Activated CD8-positive, alpha-beta T cell treated with anti-CD3 and anti-CD28 coated beads for 36 hours (primary cell): ENCODE data around the gene UMPS. TPM values are rescaled to one million over a fixed set of nuclear protein-coding genes. Genes with fewer than 3 reads are reported as not detected.

Source experiments
- ATAC-seq: fragments of 200-7000 bp; cut with Tn5 transposase; one replicate; pipeline ENCODE4 v1.10.0; 2021; ENCODE audit warnings: mild to moderate bottlenecking, moderate library complexity
- CTCF ChIA-PET: fragments of 350-600 bp; sonication (Branson Sonifier 250); formaldehyde crosslinking; loops from one replicate; lab custom pipeline; 2021; ENCODE audit warnings: antibody characterized with exemption; lab: Charles Lee
- POLR2A ChIA-PET: fragments of 350-600 bp; sonication (Branson Sonifier 250); formaldehyde crosslinking; loops from one replicate; lab custom pipeline; 2021; ENCODE audit warnings: antibody characterized with exemption; lab: Charles Lee
- DNase-seq: peaks from one replicate; pipeline ENCODE4 v3.0.0-alpha.2; 2020
- H3K27ac Mint-ChIP-seq: one replicate; pipeline ENCODE4 v1.8.0; 2021; ENCODE audit warnings: mild to moderate bottlenecking, mixed read lengths
- H3K27me3 Mint-ChIP-seq: one replicate; pipeline ENCODE4 v1.8.0; 2021; ENCODE audit warnings: mixed read lengths
- H3K36me3 Mint-ChIP-seq: one replicate; pipeline ENCODE4 v1.8.0; 2021; ENCODE audit warnings: low read depth, mixed read lengths
- H3K4me1 Mint-ChIP-seq: one replicate; pipeline ENCODE4 v1.8.0; 2021; ENCODE audit warnings: low read depth, mixed read lengths
- H3K4me3 Mint-ChIP-seq: one replicate; pipeline ENCODE4 v1.8.0; 2021; ENCODE audit warnings: mild to moderate bottlenecking, moderate library complexity, mixed read lengths
- H3K9me3 Mint-ChIP-seq: one replicate; pipeline ENCODE4 v1.8.0; 2021; ENCODE audit warnings: mixed read lengths
- intact Hi-C: fragments of 100-400 bp; cut with micrococcal nuclease; formaldehyde crosslinking; loops from one replicate; pipeline ENCODE4 v1.10.0; 2022
- total RNA-seq, 2 experiments: library from RNA; stranded (reverse); gene quantifications; one replicate each; pipeline ENCODE4 v1.2.3, GENCODE V29; 2021
- TF ChIP-seq, protein P1 (sequence below): fragments of 200-600 bp; IDR thresholded peaks from one replicate; pipeline ENCODE4 v1.8.0; 2022; ENCODE audit warnings: antibody characterized with exemption, mild to moderate bottlenecking

Gene UMPS
- total RNA-seq, 2 experiments from 2014 or later = 41.7 to 53.1 TPM

DNA sequence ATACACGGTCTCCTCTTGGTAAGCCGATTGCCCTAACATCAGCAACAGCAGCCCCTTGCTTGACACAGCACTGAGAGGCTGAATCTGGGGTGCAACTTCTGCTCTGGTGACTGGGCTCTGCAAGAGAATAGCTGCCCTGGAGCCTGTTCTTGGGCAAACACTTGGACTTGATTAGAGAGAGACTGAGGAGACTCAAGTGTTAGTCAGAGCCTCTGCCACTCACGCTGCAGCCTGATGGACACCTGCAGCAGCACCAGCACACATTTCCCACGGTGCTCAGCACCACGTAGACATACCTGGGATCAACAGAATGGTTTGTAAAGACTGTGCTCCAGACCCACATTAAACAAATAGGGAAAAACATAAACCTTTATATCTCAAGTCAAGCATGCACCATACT, 35.8 kb upstream of the UMPS start:
- H3K4me3 Mint-ChIP-seq = no peak overlapping the region
- CTCF ChIA-PET = interaction anchor here (1.0 to 1.2 kb wide), 2 partner anchors 129 to 135 kb away, joined by 3 to 5 read pairs; no protein-coding TSS in a partner anchor

DNA sequence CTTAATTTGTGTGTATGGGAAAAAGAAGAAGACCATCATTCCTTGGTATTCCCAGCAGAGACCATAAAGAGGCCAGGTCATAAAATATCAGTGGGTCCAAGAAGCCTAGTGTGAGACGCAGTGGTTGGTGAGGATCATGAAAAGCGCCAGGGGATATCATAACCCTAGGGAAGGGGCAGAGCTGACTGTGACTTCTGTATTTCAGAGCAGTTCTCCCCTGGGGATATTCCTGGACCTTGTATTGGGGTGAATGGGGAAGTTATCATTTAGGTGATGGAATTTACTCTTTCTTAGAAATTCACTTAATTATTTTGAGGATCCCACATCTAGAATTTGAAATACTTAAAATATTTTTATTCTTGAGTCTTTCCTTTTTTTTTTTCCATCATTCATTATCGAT, 34.9 kb upstream of the UMPS start:
- DNase-seq (no peak), ATAC-seq (no peak)
- peaks cover 12% of the 10 kb centered on the region for H3K27me3 Mint-ChIP-seq
- ChIA-PET CTCF (interaction anchor here (1.5 kb wide), 1 partner anchor 135 kb away, joined by 3 read pairs; no protein-coding TSS in a partner anchor), POLR2A (no interaction called here)
- TF ChIP-seq, protein P1, sequence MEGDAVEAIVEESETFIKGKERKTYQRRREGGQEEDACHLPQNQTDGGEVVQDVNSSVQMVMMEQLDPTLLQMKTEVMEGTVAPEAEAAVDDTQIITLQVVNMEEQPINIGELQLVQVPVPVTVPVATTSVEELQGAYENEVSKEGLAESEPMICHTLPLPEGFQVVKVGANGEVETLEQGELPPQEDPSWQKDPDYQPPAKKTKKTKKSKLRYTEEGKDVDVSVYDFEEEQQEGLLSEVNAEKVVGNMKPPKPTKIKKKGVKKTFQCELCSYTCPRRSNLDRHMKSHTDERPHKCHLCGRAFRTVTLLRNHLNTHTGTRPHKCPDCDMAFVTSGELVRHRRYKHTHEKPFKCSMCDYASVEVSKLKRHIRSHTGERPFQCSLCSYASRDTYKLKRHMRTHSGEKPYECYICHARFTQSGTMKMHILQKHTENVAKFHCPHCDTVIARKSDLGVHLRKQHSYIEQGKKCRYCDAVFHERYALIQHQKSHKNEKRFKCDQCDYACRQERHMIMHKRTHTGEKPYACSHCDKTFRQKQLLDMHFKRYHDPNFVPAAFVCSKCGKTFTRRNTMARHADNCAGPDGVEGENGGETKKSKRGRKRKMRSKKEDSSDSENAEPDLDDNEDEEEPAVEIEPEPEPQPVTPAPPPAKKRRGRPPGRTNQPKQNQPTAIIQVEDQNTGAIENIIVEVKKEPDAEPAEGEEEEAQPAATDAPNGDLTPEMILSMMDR = no peak
- no peaks in the 10 kb centered on the region for H3K4me1 Mint-ChIP-seq
- no peaks in the 10 kb centered on the region for H3K36me3 Mint-ChIP-seq
- no peaks in the 10 kb centered on the region for H3K9me3 Mint-ChIP-seq
- H3K27ac Mint-ChIP-seq = no peak overlapping the region
- intact Hi-C loops = no loop called here
- no peak overlapping the region for H3K4me3 Mint-ChIP-seq

More for the DNA sequence above, 35.8 kb upstream of the UMPS start:
- peaks cover 10% of the 10 kb centered on the region for H3K27me3 Mint-ChIP-seq
- no peak for DNase-seq
- no peak overlapping the region for H3K27ac Mint-ChIP-seq
- no peaks in the 10 kb centered on the region for H3K9me3 Mint-ChIP-seq
- POLR2A ChIA-PET = no interaction called here
- TF ChIP-seq, protein P1 = no peak
- no peaks in the 10 kb centered on the region for H3K4me1 Mint-ChIP-seq
- no peak for ATAC-seq
- intact Hi-C loops = no loop called here
- H3K36me3 Mint-ChIP-seq = no peaks in the 10 kb centered on the region

GRCh38 chr3:124696006-124696405, 34.2 kb upstream of the UMPS start:
- intact Hi-C loops = no loop called here
- H3K9me3 Mint-ChIP-seq = no peaks in the 10 kb centered on the region
- H3K4me1 Mint-ChIP-seq = no peaks in the 10 kb centered on the region
- no peak overlapping the region for H3K4me3 Mint-ChIP-seq
- H3K27me3 Mint-ChIP-seq = peaks cover 14% of the 10 kb centered on the region
- no peaks in the 10 kb centered on the region for H3K36me3 Mint-ChIP-seq
- no peak overlapping the region for H3K27ac Mint-ChIP-seq
- ChIA-PET CTCF (interaction anchor here (1.0 to 1.5 kb wide), 2 partner anchors 131 to 136 kb away, joined by 3 read pairs; no protein-coding TSS in a partner anchor), POLR2A (no interaction called here)
- ATAC-seq = no peak
- TF ChIP-seq, protein P1 = no peak
- no peak for DNase-seq

GRCh38 chr3:124697302-124697701, 33.0 kb upstream of the UMPS start:
- ChIA-PET CTCF (no interaction called here), POLR2A (no interaction called here)
- Mint-ChIP-seq H3K4me3 (no peak overlapping the region), H3K9me3 (no peaks in the 10 kb centered on the region), H3K27me3 (peaks cover 17% of the 10 kb centered on the region), H3K4me1 (no peaks in the 10 kb centered on the region), H3K36me3 (no peaks in the 10 kb centered on the region), H3K27ac (no peak overlapping the region)
- TF ChIP-seq, protein P1 = no peak
- DNase-seq (no peak), ATAC-seq (no peak)
- intact Hi-C loops = no loop called here

DNA sequence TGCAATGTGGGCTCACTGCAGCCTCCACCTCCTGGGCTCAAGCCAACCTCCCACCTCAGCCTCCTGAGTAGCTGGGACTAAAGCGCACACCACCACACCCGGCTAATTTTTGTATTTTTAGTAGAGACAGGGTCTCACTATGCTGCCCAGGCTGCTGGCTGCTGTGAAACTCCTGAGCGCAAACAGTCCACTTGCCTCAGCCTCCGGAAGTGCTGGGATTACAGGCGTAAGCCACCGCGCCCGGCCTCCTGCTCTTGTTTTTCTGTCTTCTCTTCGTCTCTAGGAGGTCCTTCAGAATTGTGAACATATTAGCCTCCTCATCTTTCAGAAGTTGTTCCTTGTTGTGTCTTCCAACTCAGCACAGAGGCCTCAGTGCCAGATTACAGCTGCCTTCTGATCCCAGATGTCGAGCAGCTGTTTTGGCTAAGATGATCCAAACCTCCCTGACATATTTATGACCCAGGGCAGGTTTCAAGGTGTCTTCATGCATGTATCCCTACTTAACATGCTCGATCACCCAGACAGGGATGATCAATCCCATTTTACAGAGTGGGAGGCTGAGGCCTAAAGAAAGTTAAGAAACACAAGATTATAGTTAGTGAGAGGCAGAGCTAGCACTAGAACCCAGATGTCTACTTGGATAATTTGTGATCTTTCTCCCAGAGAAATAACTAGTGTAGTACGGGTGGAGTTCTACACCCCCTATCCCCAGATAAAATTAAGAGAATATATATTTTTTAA, 32.1 kb upstream of the UMPS start:
- intact Hi-C loops = no loop called here
- H3K27ac Mint-ChIP-seq = no peak overlapping the region
- H3K9me3 Mint-ChIP-seq = no peaks in the 10 kb centered on the region
- ChIA-PET CTCF (interaction anchor here (0.9 to 2.9 kb wide), 3 partner anchors 9 to 203 kb away, joined by 3 to 16 read pairs (median 4); no protein-coding TSS in a partner anchor), POLR2A (no interaction called here)
- H3K27me3 Mint-ChIP-seq = peaks cover 24% of the 10 kb centered on the region
- no peaks in the 10 kb centered on the region for H3K4me1 Mint-ChIP-seq
- ATAC-seq (no peak), DNase-seq (no peak)
- TF ChIP-seq, protein P1 = no peak
- H3K4me3 Mint-ChIP-seq = no peak overlapping the region
- H3K36me3 Mint-ChIP-seq = no peaks in the 10 kb centered on the region
